Hepatocyte (in vitro differentiated cells): ENCODE measurements around the gene THSD7B. TPM values are rescaled to one million over a fixed set of nuclear protein-coding genes. Genes with fewer than 3 reads are reported as not detected.

Experiments used
- DNase-seq: peaks from one replicate; pipeline ENCODE4 v3.0.0-alpha.2; 2016; ENCODE audit warnings: low spot score
- H2AFZ ChIP-seq: fragments of 200-600 bp; sonication (generic); 2 replicates; pipeline ENCODE4 v1.6.0; 2016; ENCODE audit warnings: antibody characterized with exemption, mild to moderate bottlenecking
- H3K27ac ChIP-seq: fragments of 200-600 bp; sonication (generic); 2 replicates; pipeline ENCODE4 v1.5.1; 2016; ENCODE audit warnings: mild to moderate bottlenecking
- H3K27me3 ChIP-seq: fragments of 200-600 bp; sonication (generic); 2 replicates; pipeline ENCODE4 v1.6.1; 2016
- H3K36me3 ChIP-seq: fragments of 200-600 bp; sonication (generic); replicated peaks from 2 replicates; pipeline ENCODE4 v1.5.1; 2016; ENCODE audit warnings: low read depth; ENCODE audit not compliant: insufficient read depth
- H3K4me1 ChIP-seq: fragments of 200-600 bp; sonication (generic); 2 replicates; pipeline ENCODE4 v1.5.1; 2016; ENCODE audit warnings: mild to moderate bottlenecking, moderate library complexity; ENCODE audit not compliant: insufficient read depth
- H3K4me2 ChIP-seq: fragments of 200-600 bp; sonication (generic); 2 replicates; pipeline ENCODE4 v1.6.0; 2016
- H3K4me3 ChIP-seq: fragments of 200-600 bp; sonication (generic); 2 replicates; pipeline ENCODE4 v1.5.1; 2016; ENCODE audit warnings: mild to moderate bottlenecking
- H3K79me2 ChIP-seq: fragments of 200-600 bp; sonication (generic); 2 replicates; pipeline ENCODE4 v1.6.0; 2017; ENCODE audit warnings: mild to moderate bottlenecking
- H3K9me2 ChIP-seq: fragments of 200-600 bp; sonication (generic); replicated peaks from 2 replicates; pipeline ENCODE4 v1.6.0; 2017; ENCODE audit warnings: mild to moderate bottlenecking; ENCODE audit not compliant: insufficient read depth
- H3K9me3 ChIP-seq: fragments of 200-600 bp; sonication (generic); 2 replicates; pipeline ENCODE4 v1.5.1; 2016; ENCODE audit warnings: low read depth, mild to moderate bottlenecking
- H4K20me1 ChIP-seq: fragments of 200-600 bp; sonication (generic); 2 replicates; pipeline ENCODE4 v1.6.0; 2016; ENCODE audit warnings: mild to moderate bottlenecking; ENCODE audit not compliant: insufficient read depth, poor library complexity, severe bottlenecking
- EZH2 ChIP-seq: fragments of 200-600 bp; sonication (generic); IDR thresholded peaks from 2 replicates; pipeline ENCODE4 v1.6.1; 2016; ENCODE audit warnings: antibody characterized with exemption, mild to moderate bottlenecking, borderline replicate concordance
- EZH2phosphoT487 ChIP-seq: fragments of 200-600 bp; sonication (generic); IDR thresholded peaks from one replicate; pipeline ENCODE4 v1.6.1; 2018; ENCODE audit warnings: antibody characterized with exemption, mild to moderate bottlenecking, low read depth, moderate library complexity; ENCODE audit not compliant: unreplicated experiment, severe bottlenecking
- WGBS: methylation state at CpG from one replicate; pipeline ENCODE4 v1.1.6; 2016; ENCODE audit warnings: low lambda C conversion rate; ENCODE audit errors: missing lambda C conversion rate; 5-methylcytosine and 5-hydroxymethylcytosine counted together
- polyA plus RNA-seq: library from polyadenylated mRNA; unstranded; fragments of >200 nt; fragmentation: Nextera tagmentation; extraction: Ambion mirVana; gene quantifications from 2 replicates; pipeline ENCODE4 v1.2.1, GENCODE V29; 2016
- total RNA-seq: library from RNA; depleted of rRNA; stranded (reverse); fragments of >200 nt; gene quantifications from 2 replicates; pipeline ENCODE4 v1.2.3, GENCODE V29; 2014
- TF ChIP-seq, protein P1 (sequence below): fragments of 200-600 bp; sonication (generic); IDR thresholded peaks from 2 replicates; pipeline ENCODE4 v1.5.1; 2016; ENCODE audit warnings: antibody characterized with exemption, mild to moderate bottlenecking; ENCODE audit not compliant: poor library complexity

The THSD7B gene
- total and polyA plus RNA-seq, 2 experiments from 2014 or later = 0.48 to 5.7 TPM

DNA sequence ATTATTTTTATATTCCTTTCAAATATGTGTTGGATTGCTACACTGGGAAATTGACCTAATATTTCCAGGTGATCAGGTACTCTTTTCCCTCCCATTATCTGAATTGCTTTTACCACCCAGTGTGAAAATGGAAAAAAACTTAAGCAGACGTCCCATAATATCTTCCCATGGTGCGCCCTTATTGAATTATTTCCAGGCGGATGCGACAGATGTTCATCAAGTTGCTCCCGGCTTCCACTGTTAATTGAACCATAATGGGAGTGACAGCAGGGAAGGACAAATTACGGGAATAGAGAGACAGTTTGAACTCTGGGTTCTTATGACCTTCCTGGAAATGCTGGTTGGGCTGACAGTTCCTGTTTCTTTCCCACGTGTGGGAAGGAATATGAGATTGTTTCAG is 93.3 kb downstream of the THSD7B start:
- Histone ChIP-seq H3K36me3 (no peaks in the 10 kb centered on the region), H3K27ac (no peak overlapping the region), H3K9me3 (no peaks in the 10 kb centered on the region), H3K4me2 (no peak overlapping the region), H3K4me1 (no peaks in the 10 kb centered on the region), H3K27me3 (no peaks in the 10 kb centered on the region), H4K20me1 (no peaks in the 10 kb centered on the region), H3K4me3 (no peak overlapping the region), H2AFZ (no peak overlapping the region), H3K9me2 (no peaks in the 10 kb centered on the region), H3K79me2 (no peaks in the 10 kb centered on the region)
- no peak for DNase-seq
- WGBS = 65% methylated on average over 7 of the region's 7 CpGs
- no peak for TF ChIP-seq EZH2phosphoT487
- TF ChIP-seq EZH2 = no peak
- TF ChIP-seq, protein P1, sequence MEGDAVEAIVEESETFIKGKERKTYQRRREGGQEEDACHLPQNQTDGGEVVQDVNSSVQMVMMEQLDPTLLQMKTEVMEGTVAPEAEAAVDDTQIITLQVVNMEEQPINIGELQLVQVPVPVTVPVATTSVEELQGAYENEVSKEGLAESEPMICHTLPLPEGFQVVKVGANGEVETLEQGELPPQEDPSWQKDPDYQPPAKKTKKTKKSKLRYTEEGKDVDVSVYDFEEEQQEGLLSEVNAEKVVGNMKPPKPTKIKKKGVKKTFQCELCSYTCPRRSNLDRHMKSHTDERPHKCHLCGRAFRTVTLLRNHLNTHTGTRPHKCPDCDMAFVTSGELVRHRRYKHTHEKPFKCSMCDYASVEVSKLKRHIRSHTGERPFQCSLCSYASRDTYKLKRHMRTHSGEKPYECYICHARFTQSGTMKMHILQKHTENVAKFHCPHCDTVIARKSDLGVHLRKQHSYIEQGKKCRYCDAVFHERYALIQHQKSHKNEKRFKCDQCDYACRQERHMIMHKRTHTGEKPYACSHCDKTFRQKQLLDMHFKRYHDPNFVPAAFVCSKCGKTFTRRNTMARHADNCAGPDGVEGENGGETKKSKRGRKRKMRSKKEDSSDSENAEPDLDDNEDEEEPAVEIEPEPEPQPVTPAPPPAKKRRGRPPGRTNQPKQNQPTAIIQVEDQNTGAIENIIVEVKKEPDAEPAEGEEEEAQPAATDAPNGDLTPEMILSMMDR = no peak

- Histone ChIP-seq H3K9me2 (no peaks in the 10 kb centered on the region), H2AFZ (no peak overlapping the region), H3K4me1 (peaks cover 5% of the 10 kb centered on the region), H3K36me3 (no peaks in the 10 kb centered on the region), H4K20me1 (no peaks in the 10 kb centered on the region), H3K4me3 (no peak overlapping the region), H3K27ac (no peak overlapping the region), H3K4me2 (no peak overlapping the region), H3K79me2 (no peaks in the 10 kb centered on the region), H3K27me3 (no peaks in the 10 kb centered on the region), H3K9me3 (no peaks in the 10 kb centered on the region)
- TF ChIP-seq EZH2phosphoT487 (no peak), EZH2 (no peak)
- TF ChIP-seq, protein P1 = no peak
- WGBS = 88% methylated on average over 2 of the region's 2 CpGs
- DNase-seq = no peak
Observed at GRCh38 chr2:136860443-136860958, 95.2 kb downstream of the THSD7B start.

DNA sequence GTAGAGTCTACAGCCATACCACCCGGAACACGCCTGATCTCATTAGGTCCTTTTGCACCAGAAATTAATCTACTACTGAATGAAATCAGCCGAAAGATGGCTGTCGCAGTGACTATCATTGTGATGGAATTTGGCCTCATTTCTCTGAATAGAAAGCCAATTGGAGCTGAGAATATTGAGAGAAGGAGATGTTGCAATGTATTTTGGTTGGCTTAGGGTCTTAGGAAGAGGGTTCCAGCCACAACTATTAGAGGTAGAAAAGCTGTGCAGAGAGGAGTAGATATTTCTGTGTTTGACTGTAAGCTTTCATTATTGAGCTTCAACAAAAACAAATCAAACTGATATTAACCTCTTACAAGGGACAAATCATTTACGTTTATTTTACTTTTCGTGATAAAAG is 98.1 kb downstream of the THSD7B start:
- Histone ChIP-seq H3K27ac (no peak overlapping the region), H3K9me3 (no peaks in the 10 kb centered on the region), H2AFZ (no peak overlapping the region), H3K79me2 (no peaks in the 10 kb centered on the region), H3K36me3 (no peaks in the 10 kb centered on the region), H3K9me2 (no peaks in the 10 kb centered on the region), H3K4me2 (no peak overlapping the region), H3K27me3 (no peaks in the 10 kb centered on the region), H3K4me1 (peaks cover 5% of the 10 kb centered on the region), H4K20me1 (no peaks in the 10 kb centered on the region), H3K4me3 (no peak overlapping the region)
- TF ChIP-seq, protein P1 = no peak
- WGBS = 77% methylated on average over 6 of the region's 6 CpGs
- no peak for DNase-seq

DNA sequence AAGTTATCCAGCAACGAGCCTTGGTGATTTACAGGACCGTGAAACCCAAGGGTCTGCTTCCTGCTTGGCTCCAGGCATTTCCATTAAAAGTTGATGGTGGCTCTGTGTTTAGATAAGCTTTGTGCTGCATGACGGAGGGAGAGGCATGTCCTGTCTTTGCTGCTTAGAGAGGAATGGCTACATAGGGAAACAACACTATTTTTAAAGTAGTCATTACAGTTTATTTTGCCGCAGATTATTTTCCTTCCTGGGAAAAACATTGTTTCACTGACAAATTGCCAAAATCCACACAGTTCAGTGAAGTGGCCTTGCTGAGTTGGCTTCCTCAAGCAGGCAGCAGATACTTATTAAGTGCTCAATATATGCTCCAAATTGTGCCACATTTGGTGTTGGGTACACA is 98.5 kb downstream of the THSD7B start:
- WGBS = 38% methylated on average over 4 of the region's 4 CpGs
- no peak for TF ChIP-seq EZH2
- TF ChIP-seq, protein P1 = no peak
- no peak for TF ChIP-seq EZH2phosphoT487
- Histone ChIP-seq H3K4me1 (peaks cover 5% of the 10 kb centered on the region), H3K27ac (no peak overlapping the region), H3K79me2 (no peaks in the 10 kb centered on the region), H3K9me2 (no peaks in the 10 kb centered on the region), H3K4me2 (no peak overlapping the region), H4K20me1 (no peaks in the 10 kb centered on the region), H3K27me3 (no peaks in the 10 kb centered on the region), H3K9me3 (no peaks in the 10 kb centered on the region), H3K36me3 (no peaks in the 10 kb centered on the region), H2AFZ (no peak overlapping the region), H3K4me3 (no peak overlapping the region)
- DNase-seq = no peak
